Measurements from ENCODE around the gene GPR3. TPM values are rescaled to one million over a fixed set of nuclear protein-coding genes. Genes with fewer than 3 reads are reported as not detected.

Gene GPR3
- total and polyA plus RNA-seq, 2 of the 8 experiments (the other 6 are each of a cell fraction or from before 2014, with no cell fraction given) = 9.9 to 26.5 TPM

DNA sequence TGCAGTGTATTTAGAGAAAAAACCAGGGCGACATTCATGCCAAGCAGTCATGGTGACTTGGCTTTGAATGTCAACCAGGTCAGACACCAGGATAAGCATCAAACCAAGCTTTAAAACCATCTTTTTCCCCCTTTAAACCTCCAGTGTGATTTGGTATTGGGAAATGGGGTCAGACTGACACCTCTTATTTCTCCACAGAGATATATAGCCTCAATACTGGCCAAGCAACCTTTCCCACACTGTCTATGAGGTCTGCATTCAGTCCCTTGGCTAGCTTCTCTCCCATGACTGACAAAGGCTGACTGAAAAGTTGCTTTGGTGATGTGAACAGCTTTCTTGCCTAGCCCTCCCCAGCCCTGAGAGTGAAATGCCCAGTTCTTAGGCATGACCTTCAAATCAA is 21.7 kb downstream of the GPR3 start (continued):
- TF ChIP-seq, protein P1, sequence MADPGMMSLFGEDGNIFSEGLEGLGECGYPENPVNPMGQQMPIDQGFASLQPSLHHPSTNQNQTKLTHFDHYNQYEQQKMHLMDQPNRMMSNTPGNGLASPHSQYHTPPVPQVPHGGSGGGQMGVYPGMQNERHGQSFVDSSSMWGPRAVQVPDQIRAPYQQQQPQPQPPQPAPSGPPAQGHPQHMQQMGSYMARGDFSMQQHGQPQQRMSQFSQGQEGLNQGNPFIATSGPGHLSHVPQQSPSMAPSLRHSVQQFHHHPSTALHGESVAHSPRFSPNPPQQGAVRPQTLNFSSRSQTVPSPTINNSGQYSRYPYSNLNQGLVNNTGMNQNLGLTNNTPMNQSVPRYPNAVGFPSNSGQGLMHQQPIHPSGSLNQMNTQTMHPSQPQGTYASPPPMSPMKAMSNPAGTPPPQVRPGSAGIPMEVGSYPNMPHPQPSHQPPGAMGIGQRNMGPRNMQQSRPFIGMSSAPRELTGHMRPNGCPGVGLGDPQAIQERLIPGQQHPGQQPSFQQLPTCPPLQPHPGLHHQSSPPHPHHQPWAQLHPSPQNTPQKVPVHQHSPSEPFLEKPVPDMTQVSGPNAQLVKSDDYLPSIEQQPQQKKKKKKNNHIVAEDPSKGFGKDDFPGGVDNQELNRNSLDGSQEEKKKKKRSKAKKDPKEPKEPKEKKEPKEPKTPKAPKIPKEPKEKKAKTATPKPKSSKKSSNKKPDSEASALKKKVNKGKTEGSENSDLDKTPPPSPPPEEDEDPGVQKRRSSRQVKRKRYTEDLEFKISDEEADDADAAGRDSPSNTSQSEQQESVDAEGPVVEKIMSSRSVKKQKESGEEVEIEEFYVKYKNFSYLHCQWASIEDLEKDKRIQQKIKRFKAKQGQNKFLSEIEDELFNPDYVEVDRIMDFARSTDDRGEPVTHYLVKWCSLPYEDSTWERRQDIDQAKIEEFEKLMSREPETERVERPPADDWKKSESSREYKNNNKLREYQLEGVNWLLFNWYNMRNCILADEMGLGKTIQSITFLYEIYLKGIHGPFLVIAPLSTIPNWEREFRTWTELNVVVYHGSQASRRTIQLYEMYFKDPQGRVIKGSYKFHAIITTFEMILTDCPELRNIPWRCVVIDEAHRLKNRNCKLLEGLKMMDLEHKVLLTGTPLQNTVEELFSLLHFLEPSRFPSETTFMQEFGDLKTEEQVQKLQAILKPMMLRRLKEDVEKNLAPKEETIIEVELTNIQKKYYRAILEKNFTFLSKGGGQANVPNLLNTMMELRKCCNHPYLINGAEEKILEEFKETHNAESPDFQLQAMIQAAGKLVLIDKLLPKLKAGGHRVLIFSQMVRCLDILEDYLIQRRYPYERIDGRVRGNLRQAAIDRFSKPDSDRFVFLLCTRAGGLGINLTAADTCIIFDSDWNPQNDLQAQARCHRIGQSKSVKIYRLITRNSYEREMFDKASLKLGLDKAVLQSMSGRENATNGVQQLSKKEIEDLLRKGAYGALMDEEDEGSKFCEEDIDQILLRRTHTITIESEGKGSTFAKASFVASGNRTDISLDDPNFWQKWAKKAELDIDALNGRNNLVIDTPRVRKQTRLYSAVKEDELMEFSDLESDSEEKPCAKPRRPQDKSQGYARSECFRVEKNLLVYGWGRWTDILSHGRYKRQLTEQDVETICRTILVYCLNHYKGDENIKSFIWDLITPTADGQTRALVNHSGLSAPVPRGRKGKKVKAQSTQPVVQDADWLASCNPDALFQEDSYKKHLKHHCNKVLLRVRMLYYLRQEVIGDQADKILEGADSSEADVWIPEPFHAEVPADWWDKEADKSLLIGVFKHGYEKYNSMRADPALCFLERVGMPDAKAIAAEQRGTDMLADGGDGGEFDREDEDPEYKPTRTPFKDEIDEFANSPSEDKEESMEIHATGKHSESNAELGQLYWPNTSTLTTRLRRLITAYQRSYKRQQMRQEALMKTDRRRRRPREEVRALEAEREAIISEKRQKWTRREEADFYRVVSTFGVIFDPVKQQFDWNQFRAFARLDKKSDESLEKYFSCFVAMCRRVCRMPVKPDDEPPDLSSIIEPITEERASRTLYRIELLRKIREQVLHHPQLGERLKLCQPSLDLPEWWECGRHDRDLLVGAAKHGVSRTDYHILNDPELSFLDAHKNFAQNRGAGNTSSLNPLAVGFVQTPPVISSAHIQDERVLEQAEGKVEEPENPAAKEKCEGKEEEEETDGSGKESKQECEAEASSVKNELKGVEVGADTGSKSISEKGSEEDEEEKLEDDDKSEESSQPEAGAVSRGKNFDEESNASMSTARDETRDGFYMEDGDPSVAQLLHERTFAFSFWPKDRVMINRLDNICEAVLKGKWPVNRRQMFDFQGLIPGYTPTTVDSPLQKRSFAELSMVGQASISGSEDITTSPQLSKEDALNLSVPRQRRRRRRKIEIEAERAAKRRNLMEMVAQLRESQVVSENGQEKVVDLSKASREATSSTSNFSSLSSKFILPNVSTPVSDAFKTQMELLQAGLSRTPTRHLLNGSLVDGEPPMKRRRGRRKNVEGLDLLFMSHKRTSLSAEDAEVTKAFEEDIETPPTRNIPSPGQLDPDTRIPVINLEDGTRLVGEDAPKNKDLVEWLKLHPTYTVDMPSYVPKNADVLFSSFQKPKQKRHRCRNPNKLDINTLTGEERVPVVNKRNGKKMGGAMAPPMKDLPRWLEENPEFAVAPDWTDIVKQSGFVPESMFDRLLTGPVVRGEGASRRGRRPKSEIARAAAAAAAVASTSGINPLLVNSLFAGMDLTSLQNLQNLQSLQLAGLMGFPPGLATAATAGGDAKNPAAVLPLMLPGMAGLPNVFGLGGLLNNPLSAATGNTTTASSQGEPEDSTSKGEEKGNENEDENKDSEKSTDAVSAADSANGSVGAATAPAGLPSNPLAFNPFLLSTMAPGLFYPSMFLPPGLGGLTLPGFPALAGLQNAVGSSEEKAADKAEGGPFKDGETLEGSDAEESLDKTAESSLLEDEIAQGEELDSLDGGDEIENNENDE (IDR thresholded peaks at IDR 0.05; ENCODE audit: insufficient replicate concordance, low read length) = no peak
- TF ChIP-seq YY1 (IDR thresholded peaks at IDR 0.05; ENCODE audit: low read depth, low read length) (no peak), SIN3A (conservative IDR thresholded peaks at IDR 0.05 in 1 of 2, IDR thresholded peaks at IDR 0.05 in 1 of 2; ENCODE audit: low read depth in 1 of 2, low read length in 2 of 2) (no peak), RXRA (IDR thresholded peaks at IDR 0.05; ENCODE audit: insufficient read depth, low read depth, low read length) (no peak), CEBPB (IDR thresholded peaks at IDR 0.05; ENCODE audit: low read depth, low read length) (no peak), RBBP5 (IDR thresholded peaks at IDR 0.05; ENCODE audit: borderline replicate concordance, low read depth, low read length) (no peak), POLR2AphosphoS5 (IDR thresholded peaks at IDR 0.05; ENCODE audit: low read depth, low read length) (no peak), CHD2 (IDR thresholded peaks at IDR 0.05; ENCODE audit: low read length) (no peak)
- TF ChIP-seq, protein P2, sequence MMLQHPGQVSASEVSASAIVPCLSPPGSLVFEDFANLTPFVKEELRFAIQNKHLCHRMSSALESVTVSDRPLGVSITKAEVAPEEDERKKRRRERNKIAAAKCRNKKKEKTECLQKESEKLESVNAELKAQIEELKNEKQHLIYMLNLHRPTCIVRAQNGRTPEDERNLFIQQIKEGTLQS (IDR thresholded peaks at IDR 0.05; ENCODE audit: insufficient read depth, low read depth, low read length) = no peak

Measured in H1 (cell line).